Keratinocyte (primary cell): Measurements from ENCODE around the gene CST7.

Experiments
- CTCF ChIP-seq, 3 experiments: IDR thresholded peaks in 1 of 3; conservative IDR thresholded peaks in 1 of 3; optimal IDR thresholded peaks in 1 of 3; 2 replicates in 2 of 3; 3 replicates in 1 of 3; pipeline versions ENCODE3 to v1.5.1; 2011; ENCODE audit warnings: low read length in 3 of 3, mild to moderate bottlenecking in 3 of 3, moderate library complexity in 2 of 3, control low read depth in 1 of 3, inconsistent platforms in 1 of 3; ENCODE audit not compliant: insufficient read depth in 2 of 3; ENCODE audit errors: extremely low read depth in 1 of 3
- EZH2 ChIP-seq: IDR thresholded peaks from one replicate; pipeline ENCODE4 v1.6.1; 2012; ENCODE audit warnings: inconsistent platforms, mild to moderate bottlenecking, low read length, moderate library complexity

GRCh38 chr20:24915892-24916291 is 33.2 kb upstream of the CST7 start:
- no peak for TF ChIP-seq EZH2
- TF ChIP-seq CTCF (optimal IDR thresholded peaks at IDR 0.05 in 1 of 3, IDR thresholded peaks at IDR 0.05 in 1 of 3, conservative IDR thresholded peaks at IDR 0.05 in 1 of 3; ENCODE audit: extremely low read depth in 1 of 3, insufficient read depth in 2 of 3, low read length in 3 of 3) = no peak
